ENCODE data around the gene PCCA. TPM values are rescaled to one million over a fixed set of nuclear protein-coding genes. Genes with fewer than 3 reads are reported as not detected.

PCCA gene
- total and polyA plus RNA-seq, 2 donors (not counting 3 experiments of a cell fraction or from before 2014, with no cell fraction given), result 5.7 to 20.2 TPM

GRCh38 chr13:100459747-100460146 is 370.9 kb downstream of the PCCA start:
- no peak overlapping the region for H3K27ac ChIP-seq (ENCODE audit: insufficient read depth, low read depth, low read length)
- H3K36me3 ChIP-seq (ENCODE audit: control insufficient read depth in 2 of 2, extremely low read depth in 1 of 2, insufficient read depth in 2 of 2, low read length in 2 of 2), result no peaks in the 10 kb centered on the region
- H3K9me1 ChIP-seq (replicated peaks; ENCODE audit: control insufficient read depth, extremely low read depth, insufficient read depth, low read length), result no peaks in the 10 kb centered on the region
- TF ChIP-seq GATA2 (IDR thresholded peaks at IDR 0.05; ENCODE audit: insufficient read depth, insufficient read length, low read depth, low read length), result no peak
- TF ChIP-seq EZH2 (IDR thresholded peaks at IDR 0.05; ENCODE audit: borderline replicate concordance, low read depth, low read length, severe bottlenecking), result no peak
- TF ChIP-seq POLR2AphosphoS5 (IDR thresholded peaks at IDR 0.05; ENCODE audit: insufficient read depth, low read depth, low read length), result no peak
- POLR2A ChIA-PET, result no interaction called here
- H4K20me1 ChIP-seq (replicated peaks; ENCODE audit: control insufficient read depth, extremely low read depth, insufficient read depth, low read length), result no peaks in the 10 kb centered on the region
- CTCF ChIA-PET, result interaction anchor here (1.6 kb wide), 1 partner anchor 96 kb away, joined by 3 read pairs; no protein-coding TSS in a partner anchor
- intact Hi-C loops (cut with micrococcal nuclease) (no loop called here), dilution Hi-C loops (cut with MboI; ENCODE audit: extremely low pct_ligation_motif_present, low sequenced_read_pairs) (no loop called here)
- no peaks in the 10 kb centered on the region for H3K27me3 ChIP-seq (ENCODE audit: control insufficient read depth in 2 of 2, insufficient read depth in 2 of 2, low read length in 2 of 2)
- no peak overlapping the region for H3K4me3 ChIP-seq (replicated peaks in 1 of 3; ENCODE audit: insufficient read depth in 1 of 3, low read depth in 1 of 3, low read length in 3 of 3)
- H3K9ac ChIP-seq (replicated peaks; ENCODE audit: extremely low read depth, insufficient read depth, low read length), result no peak overlapping the region
- H3K9me3 ChIP-seq (replicated peaks; ENCODE audit: control insufficient read depth, insufficient read depth, low read length), result no peaks in the 10 kb centered on the region
- FAIRE-seq, result no peak
- H2AFZ ChIP-seq (ENCODE audit: low read depth, low read length), result no peak overlapping the region
- no peak overlapping the region for H3K4me2 ChIP-seq (ENCODE audit: insufficient read depth, low read length)
- peaks cover 8% of the 10 kb centered on the region for H3K4me1 ChIP-seq (ENCODE audit: control insufficient read depth, extremely low read depth, insufficient read depth, low read length)
- DNase-seq (ENCODE audit: low read depth, low spot score), result no peak
- no peaks in the 10 kb centered on the region for H3K79me2 ChIP-seq (ENCODE audit: control insufficient read depth, insufficient read depth, low read length)
- BruUV-seq (replicated peaks), result no TSS peak

GRCh38 chr13:100460266-100460665 is 371.4 kb downstream of the PCCA start:
- CTCF ChIA-PET, result interaction anchor here (1.6 kb wide), 1 partner anchor 97 kb away, joined by 3 read pairs; no protein-coding TSS in a partner anchor
- H4K20me1 ChIP-seq (replicated peaks; ENCODE audit: control insufficient read depth, extremely low read depth, insufficient read depth, low read length), result no peaks in the 10 kb centered on the region
- BruUV-seq (replicated peaks), result no TSS peak
- TF ChIP-seq CTCF (IDR thresholded peaks at IDR 0.05; ENCODE audit: extremely low read depth in 1 of 2, insufficient read depth in 1 of 2, low read depth in 1 of 2, low read length in 2 of 2) (no peak), FOS (IDR thresholded peaks at IDR 0.05; ENCODE audit: borderline replicate concordance, insufficient read depth, low read length) (no peak), GATA2 (IDR thresholded peaks at IDR 0.05; ENCODE audit: insufficient read depth, insufficient read length, low read depth, low read length) (no peak), MAX (IDR thresholded peaks at IDR 0.05; ENCODE audit: insufficient read depth, insufficient read length) (no peak), EZH2 (IDR thresholded peaks at IDR 0.05; ENCODE audit: borderline replicate concordance, low read depth, low read length, severe bottlenecking) (no peak), POLR2A (IDR thresholded peaks at IDR 0.05; ENCODE audit: low read depth, low read length) (no peak), JUN (IDR thresholded peaks at IDR 0.05; ENCODE audit: borderline replicate concordance, insufficient read depth, insufficient read length, low read depth) (no peak), MYC (IDR thresholded peaks at IDR 0.05; ENCODE audit: low read depth, low read length) (no peak), POLR2AphosphoS5 (IDR thresholded peaks at IDR 0.05; ENCODE audit: insufficient read depth, low read depth, low read length) (no peak)
- no peak overlapping the region for H3K27ac ChIP-seq (ENCODE audit: insufficient read depth, low read depth, low read length)
- intact Hi-C loops (cut with micrococcal nuclease), result no loop called here
- peaks cover 8% of the 10 kb centered on the region for H3K4me1 ChIP-seq (ENCODE audit: control insufficient read depth, extremely low read depth, insufficient read depth, low read length)
- H3K79me2 ChIP-seq (ENCODE audit: control insufficient read depth, insufficient read depth, low read length), result no peaks in the 10 kb centered on the region
- FAIRE-seq (no peak), DNase-seq (ENCODE audit: low read depth, low spot score) (no peak)
- POLR2A ChIA-PET, result no interaction called here
- dilution Hi-C loops (cut with MboI; ENCODE audit: extremely low pct_ligation_motif_present, low sequenced_read_pairs), result no loop called here
- no peaks in the 10 kb centered on the region for H3K36me3 ChIP-seq (ENCODE audit: control insufficient read depth in 2 of 2, extremely low read depth in 1 of 2, insufficient read depth in 2 of 2, low read length in 2 of 2)
- H2AFZ ChIP-seq (ENCODE audit: low read depth, low read length), result no peak overlapping the region
- H3K27me3 ChIP-seq (ENCODE audit: control insufficient read depth in 2 of 2, insufficient read depth in 2 of 2, low read length in 2 of 2), result no peaks in the 10 kb centered on the region
- no peaks in the 10 kb centered on the region for H3K9me3 ChIP-seq (replicated peaks; ENCODE audit: control insufficient read depth, insufficient read depth, low read length)
- H3K4me2 ChIP-seq (ENCODE audit: insufficient read depth, low read length), result no peak overlapping the region
- no peaks in the 10 kb centered on the region for H3K9me1 ChIP-seq (replicated peaks; ENCODE audit: control insufficient read depth, extremely low read depth, insufficient read depth, low read length)
- H3K9ac ChIP-seq (replicated peaks; ENCODE audit: extremely low read depth, insufficient read depth, low read length), result no peak overlapping the region
- H3K4me3 ChIP-seq (replicated peaks in 1 of 3; ENCODE audit: insufficient read depth in 1 of 3, low read depth in 1 of 3, low read length in 3 of 3), result no peak overlapping the region
